ENCODE results near the gene USP15.

USP15 gene

DNA sequence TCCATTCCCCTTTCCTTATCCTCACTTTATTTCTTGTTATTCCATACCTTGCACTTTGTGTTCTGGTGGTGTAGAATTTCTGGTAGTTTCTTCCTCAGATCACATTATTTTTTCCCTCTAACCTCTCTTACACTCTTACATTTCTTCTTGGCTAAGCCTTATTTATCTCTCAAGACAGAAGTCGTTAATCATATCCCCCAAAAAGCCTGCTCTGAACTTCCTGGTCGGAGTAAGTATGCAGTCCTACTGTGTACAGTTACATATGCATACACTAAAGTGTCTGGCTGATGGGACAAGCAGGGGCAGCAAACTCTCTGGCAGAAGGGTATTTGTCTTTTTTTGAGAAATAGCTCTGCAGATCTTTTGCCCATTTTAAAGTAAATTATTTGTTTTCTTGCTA, 33.1 kb upstream of the USP15 start:
- DNase-seq (ENCODE audit: low read depth in 1 of 2, low spot score in 1 of 2), result no peak
- H3K27me3 ChIP-seq (ENCODE audit: insufficient read depth, poor library complexity, severe bottlenecking), result no peaks in the 10 kb centered on the region
- TF ChIP-seq, protein P1, sequence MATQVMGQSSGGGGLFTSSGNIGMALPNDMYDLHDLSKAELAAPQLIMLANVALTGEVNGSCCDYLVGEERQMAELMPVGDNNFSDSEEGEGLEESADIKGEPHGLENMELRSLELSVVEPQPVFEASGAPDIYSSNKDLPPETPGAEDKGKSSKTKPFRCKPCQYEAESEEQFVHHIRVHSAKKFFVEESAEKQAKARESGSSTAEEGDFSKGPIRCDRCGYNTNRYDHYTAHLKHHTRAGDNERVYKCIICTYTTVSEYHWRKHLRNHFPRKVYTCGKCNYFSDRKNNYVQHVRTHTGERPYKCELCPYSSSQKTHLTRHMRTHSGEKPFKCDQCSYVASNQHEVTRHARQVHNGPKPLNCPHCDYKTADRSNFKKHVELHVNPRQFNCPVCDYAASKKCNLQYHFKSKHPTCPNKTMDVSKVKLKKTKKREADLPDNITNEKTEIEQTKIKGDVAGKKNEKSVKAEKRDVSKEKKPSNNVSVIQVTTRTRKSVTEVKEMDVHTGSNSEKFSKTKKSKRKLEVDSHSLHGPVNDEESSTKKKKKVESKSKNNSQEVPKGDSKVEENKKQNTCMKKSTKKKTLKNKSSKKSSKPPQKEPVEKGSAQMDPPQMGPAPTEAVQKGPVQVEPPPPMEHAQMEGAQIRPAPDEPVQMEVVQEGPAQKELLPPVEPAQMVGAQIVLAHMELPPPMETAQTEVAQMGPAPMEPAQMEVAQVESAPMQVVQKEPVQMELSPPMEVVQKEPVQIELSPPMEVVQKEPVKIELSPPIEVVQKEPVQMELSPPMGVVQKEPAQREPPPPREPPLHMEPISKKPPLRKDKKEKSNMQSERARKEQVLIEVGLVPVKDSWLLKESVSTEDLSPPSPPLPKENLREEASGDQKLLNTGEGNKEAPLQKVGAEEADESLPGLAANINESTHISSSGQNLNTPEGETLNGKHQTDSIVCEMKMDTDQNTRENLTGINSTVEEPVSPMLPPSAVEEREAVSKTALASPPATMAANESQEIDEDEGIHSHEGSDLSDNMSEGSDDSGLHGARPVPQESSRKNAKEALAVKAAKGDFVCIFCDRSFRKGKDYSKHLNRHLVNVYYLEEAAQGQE (IDR thresholded peaks at IDR 0.05; ENCODE audit: insufficient replicate concordance, low read depth), result no peak
- no peak overlapping the region for H3K4me3 ChIP-seq (replicated peaks; ENCODE audit: insufficient read depth, low read length)
- H3K27ac ChIP-seq (replicated peaks), result no peak overlapping the region

DNA sequence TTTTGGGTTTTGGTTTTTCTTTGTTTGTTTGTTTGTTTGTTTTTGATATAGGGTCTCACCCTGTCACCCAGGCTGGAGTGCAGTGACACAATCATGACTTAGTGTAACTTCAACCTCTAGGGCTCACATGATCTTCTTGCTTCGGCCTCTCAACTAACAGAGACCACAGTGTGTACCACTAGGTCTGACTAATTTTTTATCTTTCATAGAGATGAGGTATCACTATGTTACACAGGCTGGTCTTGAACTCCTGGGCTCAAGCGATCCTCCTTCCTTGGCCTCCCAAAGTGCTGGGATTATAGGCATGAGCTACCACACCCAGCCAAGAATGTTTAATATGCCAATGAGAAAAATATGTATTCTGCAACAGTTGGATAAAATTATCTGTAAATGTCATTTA, 29.6 kb upstream of the USP15 start:
- DNase-seq (ENCODE audit: low read depth in 1 of 2, low spot score in 1 of 2), result no peak
- no peak overlapping the region for H3K4me3 ChIP-seq (replicated peaks; ENCODE audit: insufficient read depth, low read length)
- H3K27ac ChIP-seq (replicated peaks), result no peak overlapping the region
- no peak for TF ChIP-seq POLR2AphosphoS5 (IDR thresholded peaks at IDR 0.05; ENCODE audit: low read depth)
- no peak for TF ChIP-seq GABPA (IDR thresholded peaks at IDR 0.05; ENCODE audit: low read depth)
- TF ChIP-seq, protein P2, sequence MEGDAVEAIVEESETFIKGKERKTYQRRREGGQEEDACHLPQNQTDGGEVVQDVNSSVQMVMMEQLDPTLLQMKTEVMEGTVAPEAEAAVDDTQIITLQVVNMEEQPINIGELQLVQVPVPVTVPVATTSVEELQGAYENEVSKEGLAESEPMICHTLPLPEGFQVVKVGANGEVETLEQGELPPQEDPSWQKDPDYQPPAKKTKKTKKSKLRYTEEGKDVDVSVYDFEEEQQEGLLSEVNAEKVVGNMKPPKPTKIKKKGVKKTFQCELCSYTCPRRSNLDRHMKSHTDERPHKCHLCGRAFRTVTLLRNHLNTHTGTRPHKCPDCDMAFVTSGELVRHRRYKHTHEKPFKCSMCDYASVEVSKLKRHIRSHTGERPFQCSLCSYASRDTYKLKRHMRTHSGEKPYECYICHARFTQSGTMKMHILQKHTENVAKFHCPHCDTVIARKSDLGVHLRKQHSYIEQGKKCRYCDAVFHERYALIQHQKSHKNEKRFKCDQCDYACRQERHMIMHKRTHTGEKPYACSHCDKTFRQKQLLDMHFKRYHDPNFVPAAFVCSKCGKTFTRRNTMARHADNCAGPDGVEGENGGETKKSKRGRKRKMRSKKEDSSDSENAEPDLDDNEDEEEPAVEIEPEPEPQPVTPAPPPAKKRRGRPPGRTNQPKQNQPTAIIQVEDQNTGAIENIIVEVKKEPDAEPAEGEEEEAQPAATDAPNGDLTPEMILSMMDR (IDR thresholded peaks at IDR 0.05; ENCODE audit: insufficient read depth, low read length), result no peak
- TF ChIP-seq SPI1 (IDR thresholded peaks at IDR 0.05; ENCODE audit: borderline replicate concordance, low read depth), result no peak
- TF ChIP-seq, protein P1 (IDR thresholded peaks at IDR 0.05; ENCODE audit: insufficient replicate concordance, low read depth), result no peak
- H3K27me3 ChIP-seq (ENCODE audit: insufficient read depth, poor library complexity, severe bottlenecking), result no peaks in the 10 kb centered on the region

DNA sequence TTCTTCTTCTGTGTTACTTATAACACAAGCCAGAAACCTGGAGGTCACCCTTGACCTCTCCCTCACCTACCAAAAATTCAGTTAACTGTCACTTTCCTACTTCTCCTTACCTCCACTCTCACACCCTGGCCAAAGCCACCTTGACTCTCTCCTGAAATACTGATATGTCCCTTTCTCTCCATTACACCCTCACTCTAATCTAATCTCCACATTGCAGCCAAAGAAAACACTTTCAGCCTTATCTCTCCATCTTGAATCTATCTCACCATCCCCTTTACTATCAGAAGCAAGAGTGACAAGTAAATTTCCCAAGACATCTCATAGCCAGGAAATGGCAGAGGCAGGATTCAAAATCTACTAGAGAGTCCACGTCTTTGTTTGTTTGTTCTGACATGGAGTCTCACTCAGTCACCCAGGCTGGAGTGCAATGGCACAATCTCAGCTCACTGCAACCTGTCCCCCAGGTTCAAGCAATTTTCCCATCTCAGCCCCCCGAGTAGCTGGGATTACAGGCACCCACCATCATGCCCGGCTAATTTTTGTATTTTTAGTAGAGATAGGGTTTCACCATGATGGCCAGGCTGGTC, 28.0 kb upstream of the USP15 start:
- Histone ChIP-seq H3K27me3 (ENCODE audit: insufficient read depth, poor library complexity, severe bottlenecking) (no peaks in the 10 kb centered on the region), H3K27ac (replicated peaks) (no peak overlapping the region), H3K4me3 (replicated peaks; ENCODE audit: insufficient read depth, low read length) (no peak overlapping the region)
- TF ChIP-seq, protein P2 (IDR thresholded peaks at IDR 0.05; ENCODE audit: insufficient read depth, low read length), result no peak
- TF ChIP-seq, protein P1 (IDR thresholded peaks at IDR 0.05; ENCODE audit: insufficient replicate concordance, low read depth), result no peak
- TF ChIP-seq SPI1 (IDR thresholded peaks at IDR 0.05; ENCODE audit: borderline replicate concordance, low read depth), result no peak
- TF ChIP-seq GABPA (IDR thresholded peaks at IDR 0.05; ENCODE audit: low read depth), result no peak
- no peak for TF ChIP-seq POLR2AphosphoS5 (IDR thresholded peaks at IDR 0.05; ENCODE audit: low read depth)
- no peak for DNase-seq (ENCODE audit: low read depth in 1 of 2, low spot score in 1 of 2)

Measured in HL-60 (cell line).